Measurements from ENCODE around the gene ASTN2.
"Not testable (repeated sequence)": the region's sequence is repeated elsewhere in the genome, so short reads cannot be mapped to it uniquely, and the experiment has no call there.

ASTN2 gene

GRCh38 chr9:116907989-116908388, 506.9 kb downstream of the ASTN2 start:
- TF ChIP-seq CTCF (IDR thresholded peaks at IDR 0.05; ENCODE audit: insufficient read depth, missing control alignments): no peak
- no peak for DNase-seq (ENCODE audit: insufficient read length, low spot score)
- no peak for FAIRE-seq

GRCh38 chr9:116905171-116905588, 509.7 kb downstream of the ASTN2 start:
- no peak for DNase-seq (ENCODE audit: insufficient read length, low spot score)
- no peak for TF ChIP-seq CTCF (IDR thresholded peaks at IDR 0.05; ENCODE audit: insufficient read depth, missing control alignments)

GRCh38 chr9:116904165-116904564, 510.7 kb downstream of the ASTN2 start:
- DNase-seq (ENCODE audit: insufficient read length, low spot score): no peak
- FAIRE-seq: no peak
- TF ChIP-seq CTCF (IDR thresholded peaks at IDR 0.05; ENCODE audit: insufficient read depth, missing control alignments): no peak

More at GRCh38 chr9:116905171-116905588, 509.7 kb downstream of the ASTN2 start:
- FAIRE-seq: no peak

- DNase-seq (ENCODE audit: insufficient read length, low spot score) (no peak), FAIRE-seq (no peak)
- no peak for TF ChIP-seq CTCF (IDR thresholded peaks at IDR 0.05; ENCODE audit: insufficient read depth, missing control alignments)
These were observed 513.6 kb downstream of the ASTN2 start for GRCh38 chr9:116901260-116901659.

- DNase-seq (ENCODE audit: insufficient read length, low spot score) (no peak), FAIRE-seq (no peak)
- TF ChIP-seq CTCF (IDR thresholded peaks at IDR 0.05; ENCODE audit: insufficient read depth, missing control alignments): no peak
These were observed 514.3 kb downstream of the ASTN2 start for GRCh38 chr9:116900543-116900942.

GRCh38 chr9:116900007-116900367, 514.9 kb downstream of the ASTN2 start:
- DNase-seq (ENCODE audit: insufficient read length, low spot score): no peak
- no peak for TF ChIP-seq CTCF (IDR thresholded peaks at IDR 0.05; ENCODE audit: insufficient read depth, missing control alignments)
- no peak for FAIRE-seq

GRCh38 chr9:116899337-116900006, 515.4 kb downstream of the ASTN2 start:
- TF ChIP-seq CTCF (IDR thresholded peaks at IDR 0.05; ENCODE audit: insufficient read depth, missing control alignments): no peak
- DNase-seq (ENCODE audit: insufficient read length, low spot score) (no peak), FAIRE-seq (no peak)

GRCh38 chr9:116898131-116898530, 516.7 kb downstream of the ASTN2 start:
- FAIRE-seq; DNase-seq (ENCODE audit: insufficient read length, low spot score): not testable (repeated sequence)
